WTC11 (cell line): Measurements from ENCODE around the gene KRT76.

ENCODE experiments used
- AFF4 ChIP-seq: sonication (generic); formaldehyde crosslinking; IDR thresholded peaks from 2 replicates; pipeline ENCODE4 v1.8.1; 2023; ENCODE audit warnings: mild to moderate bottlenecking, missing genetic modification reagents, borderline replicate concordance
- ATF1 ChIP-seq: sonication (generic); formaldehyde crosslinking; IDR thresholded peaks from 2 replicates; pipeline ENCODE4 v1.8.1; 2023; ENCODE audit warnings: mild to moderate bottlenecking, moderate library complexity, missing genetic modification reagents
- CTCF ChIP-seq: fragments of 200-600 bp; IDR thresholded peaks from 2 replicates; pipeline ENCODE4 v1.8.0; 2022; ENCODE audit warnings: antibody characterized with exemption
- GABPB1 ChIP-seq: sonication (generic); formaldehyde crosslinking; IDR thresholded peaks from 2 replicates; pipeline ENCODE4 v1.8.1; 2023; ENCODE audit warnings: mild to moderate bottlenecking, missing genetic modification reagents
- HMGXB4 ChIP-seq: sonication (generic); formaldehyde crosslinking; IDR thresholded peaks from 2 replicates; pipeline ENCODE4 v1.8.1; 2023; ENCODE audit warnings: mild to moderate bottlenecking, moderate library complexity, missing genetic modification reagents
- MAX ChIP-seq: sonication (generic); formaldehyde crosslinking; IDR thresholded peaks from 2 replicates; pipeline ENCODE4 v1.8.0; 2022; ENCODE audit warnings: mild to moderate bottlenecking, missing genetic modification reagents
- NR2C2 ChIP-seq: sonication (generic); formaldehyde crosslinking; IDR thresholded peaks from 2 replicates; pipeline ENCODE4 v1.8.0; 2022; ENCODE audit warnings: mild to moderate bottlenecking, missing genetic modification reagents
- SP1 ChIP-seq: sonication (generic); formaldehyde crosslinking; conservative IDR thresholded peaks from 2 replicates; pipeline ENCODE4 v1.8.1; 2022; ENCODE audit warnings: missing genetic modification reagents
- USF2 ChIP-seq: sonication (generic); formaldehyde crosslinking; IDR thresholded peaks from 2 replicates; pipeline ENCODE4 v1.8.1; 2023; ENCODE audit warnings: mild to moderate bottlenecking, missing genetic modification reagents, moderate library complexity
- ZBTB43 ChIP-seq: sonication (generic); formaldehyde crosslinking; IDR thresholded peaks from 2 replicates; pipeline ENCODE4 v1.8.1; 2023; ENCODE audit warnings: mild to moderate bottlenecking, missing genetic modification reagents
- ZNF121 ChIP-seq: sonication (generic); formaldehyde crosslinking; IDR thresholded peaks from 2 replicates; pipeline ENCODE4 v1.8.0; 2023; ENCODE audit warnings: missing genetic modification reagents
- ZNF416 ChIP-seq: fragments of 250-450 bp; sonication (Bioruptor Pico); IDR thresholded peaks from 2 replicates; pipeline ENCODE4 v1.9.0; 2021; ENCODE audit warnings: mild to moderate bottlenecking, inconsistent platforms
- ZSCAN18 ChIP-seq: fragments of 250-450 bp; sonication (Bioruptor Pico); IDR thresholded peaks from 2 replicates; pipeline ENCODE4 v2.1.2; 2022; ENCODE audit warnings: mild to moderate bottlenecking, moderate library complexity

GRCh38 chr12:52794479-52795331 lies 17.6 kb upstream of the KRT76 start:
- TF ChIP-seq NR2C2 (CRISPR knock-in tag) (no peak), ZNF121 (CRISPR knock-in tag) (no peak), MAX (no peak), CTCF (no peak), AFF4 (no peak), ZNF416 (CRISPR knock-in tag) (no peak), GABPB1 (CRISPR knock-in tag) (no peak), ZSCAN18 (CRISPR knock-in tag) (no peak), ATF1 (CRISPR knock-in tag) (no peak), ZBTB43 (CRISPR knock-in tag) (no peak), SP1 (CRISPR knock-in tag) (no peak), HMGXB4 (CRISPR knock-in tag) (no peak), USF2 (no peak)
